NCI-H1694 (cell line): ENCODE data around the gene CACNA1C.

Experiments used
- DNase-seq: peaks from one replicate; lab custom pipeline; 2025; lab: John Stamatoyannopoulos, UW

CACNA1C gene

DNA sequence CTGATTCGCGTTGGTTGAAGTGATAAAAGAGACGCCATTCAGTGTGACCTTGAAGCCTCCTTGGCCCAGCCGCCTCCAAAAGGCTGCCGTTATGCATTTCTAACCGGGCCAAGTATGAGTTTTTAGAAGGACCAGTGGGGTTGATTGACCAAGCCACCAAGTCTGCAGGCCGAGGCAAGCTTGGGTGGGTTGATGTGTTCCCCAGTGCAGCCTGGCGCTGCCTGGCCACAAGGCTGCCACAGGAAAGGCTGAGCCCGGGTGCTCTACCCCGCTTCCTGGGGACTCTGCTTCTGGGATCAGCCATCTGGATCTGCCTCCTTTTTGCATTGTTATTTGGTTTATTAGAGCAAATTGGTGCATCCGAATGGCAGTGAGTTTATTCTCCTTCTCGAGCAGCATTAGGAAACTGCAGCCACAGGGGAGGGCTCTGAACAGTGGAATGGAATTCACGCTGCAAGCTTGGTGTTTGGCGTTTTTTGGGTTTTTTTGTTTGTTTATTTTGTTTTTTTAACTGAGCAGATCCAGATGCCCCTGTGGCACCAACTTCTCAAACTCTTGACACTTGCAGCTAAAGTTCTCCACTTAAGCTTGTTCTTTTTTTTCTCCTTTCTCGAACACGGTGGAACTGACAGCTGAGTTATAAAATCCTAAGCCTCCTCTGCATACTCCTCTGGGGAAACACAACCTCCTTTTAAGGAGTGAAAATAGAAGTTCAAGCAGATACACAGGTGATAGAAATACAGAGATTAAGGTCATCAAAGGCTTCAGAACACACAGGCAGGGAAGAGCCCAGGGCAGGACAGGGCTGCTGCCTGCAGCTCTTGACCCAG lies 596.6 kb downstream of the CACNA1C start:
- no peak for DNase-seq

DNA sequence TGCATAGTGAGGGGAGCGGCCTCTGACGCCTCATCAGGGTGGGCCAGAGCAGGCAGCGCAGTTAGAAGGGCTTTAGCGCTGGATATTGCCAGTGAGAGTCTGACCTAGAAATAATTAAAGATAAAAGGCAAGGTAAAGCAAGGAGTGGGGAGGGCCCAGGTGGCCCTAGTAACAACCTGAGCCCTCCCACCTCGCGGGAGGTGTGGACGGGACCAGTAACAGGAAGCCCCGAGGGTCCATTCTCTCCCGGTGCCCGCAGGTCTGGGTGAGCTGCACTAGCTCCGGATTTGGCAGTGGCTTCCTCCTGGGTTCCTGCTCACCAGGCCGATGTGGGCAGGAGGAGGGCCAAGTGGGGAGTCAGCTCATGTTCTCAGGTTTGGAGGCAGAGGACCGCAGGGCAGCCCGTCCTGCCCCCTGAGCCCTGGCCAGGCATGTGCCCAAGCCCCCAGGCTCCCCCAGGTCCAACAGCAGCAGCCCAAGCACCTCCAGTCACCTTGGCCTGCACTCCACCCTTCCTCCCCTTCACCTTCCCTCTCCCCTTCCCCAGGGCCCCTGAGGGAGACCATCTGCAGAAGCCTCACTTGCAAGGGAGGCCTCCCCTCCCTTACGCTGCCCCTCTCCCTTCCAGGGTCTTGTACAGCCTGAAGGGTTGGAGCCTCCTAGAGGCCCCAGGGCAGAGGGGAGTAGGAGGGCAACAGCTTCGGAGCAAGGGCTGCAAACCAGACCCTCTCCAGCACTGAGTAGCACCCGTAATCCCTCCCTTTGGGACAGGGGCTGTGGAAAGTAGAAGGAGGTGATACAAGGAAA lies 597.7 kb downstream of the CACNA1C start:
- DNase-seq, result no peak

DNA sequence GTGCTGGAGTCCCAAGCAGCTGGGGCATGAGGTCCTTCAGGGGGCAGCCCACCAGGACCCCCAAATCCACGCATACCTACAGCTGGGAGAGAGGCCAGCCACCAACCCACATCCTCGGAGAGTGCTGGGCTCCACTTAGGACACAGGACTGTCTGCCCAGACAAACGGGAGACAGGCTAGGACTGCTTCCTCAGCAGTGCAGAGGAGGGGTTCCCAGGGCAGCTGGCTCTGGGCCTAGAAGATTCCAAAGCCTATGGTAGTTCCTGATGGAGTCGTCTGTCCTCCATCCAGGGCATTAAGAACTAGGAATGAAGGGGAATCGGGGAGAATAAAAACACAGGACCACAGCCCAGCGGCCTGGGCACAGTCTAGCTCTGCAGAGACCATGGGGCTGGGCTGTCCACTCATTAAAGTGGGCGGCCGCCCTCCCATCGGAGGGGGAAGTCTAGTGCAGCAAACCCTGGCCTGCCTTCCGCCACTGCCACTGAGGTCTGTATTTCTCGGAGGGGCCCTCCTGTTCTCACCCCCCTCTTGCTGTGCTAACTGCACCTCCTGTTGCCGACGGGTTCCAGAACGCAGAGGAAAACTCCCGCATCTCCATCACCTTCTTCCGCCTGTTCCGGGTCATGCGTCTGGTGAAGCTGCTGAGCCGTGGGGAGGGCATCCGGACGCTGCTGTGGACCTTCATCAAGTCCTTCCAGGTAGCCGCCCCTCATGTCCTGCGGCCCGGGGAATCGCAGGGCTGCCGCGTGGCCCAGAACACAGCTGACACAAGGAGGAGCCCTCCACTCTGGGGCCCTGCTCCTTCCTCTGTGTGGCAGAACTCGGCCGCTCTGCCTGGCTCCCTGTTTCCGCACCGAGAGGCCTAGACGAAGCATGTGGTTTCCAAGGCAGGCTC lies 598.5 kb downstream of the CACNA1C start:
- no peak for DNase-seq

DNA sequence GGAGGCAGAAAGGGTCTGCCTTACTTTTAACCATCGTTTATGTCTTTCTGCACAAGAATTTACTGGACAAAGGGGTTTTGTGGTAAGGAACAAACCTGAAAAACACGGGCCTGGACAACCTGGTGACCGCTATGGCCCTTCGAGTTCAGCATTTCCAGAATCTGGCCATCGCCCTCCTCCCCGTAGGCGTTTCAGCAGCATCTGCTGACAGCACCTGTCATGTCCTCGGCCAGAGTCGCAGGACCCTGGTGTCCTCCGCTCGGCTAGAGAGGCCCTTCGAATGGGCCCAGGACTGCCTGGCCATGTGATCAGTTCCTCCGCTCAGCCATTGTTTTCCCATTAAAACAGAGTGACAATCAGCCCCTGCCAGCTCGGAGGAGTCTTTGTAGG lies 599.2 kb downstream of the CACNA1C start:
- DNase-seq, result no peak

DNA sequence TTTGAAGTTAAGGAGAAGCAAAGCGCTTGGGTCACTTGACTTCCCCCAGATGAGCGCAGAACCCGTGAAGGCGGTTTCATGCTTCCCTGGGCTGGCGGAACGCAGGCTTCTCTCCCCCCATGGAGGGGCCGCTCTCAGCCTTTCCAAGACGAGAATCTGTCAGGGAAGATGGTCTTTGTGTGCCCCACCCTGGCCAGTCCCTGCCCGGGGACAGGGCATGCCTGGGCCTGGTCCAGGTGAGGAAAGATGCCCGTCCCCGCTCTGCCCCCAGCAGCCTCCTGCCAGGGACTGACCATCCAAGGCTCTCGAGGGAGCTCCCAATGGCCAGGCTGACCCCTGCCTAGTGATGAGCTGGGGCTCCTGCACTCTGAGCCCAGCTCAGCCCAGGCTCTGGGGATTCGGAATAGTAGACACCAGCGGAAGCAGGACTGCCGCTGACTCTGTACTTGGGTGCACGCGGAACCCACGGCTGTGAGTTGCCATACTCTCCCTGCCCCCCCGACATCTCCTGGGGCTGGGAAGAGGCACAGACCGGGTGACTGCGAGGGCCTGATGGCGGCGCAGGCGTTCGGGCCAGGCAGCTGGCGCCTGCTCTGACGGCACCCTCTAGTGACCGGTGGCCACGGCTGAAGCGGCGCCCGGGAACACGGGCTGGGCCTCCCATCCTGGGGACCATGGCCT lies 599.8 kb downstream of the CACNA1C start:
- no peak for DNase-seq

DNA sequence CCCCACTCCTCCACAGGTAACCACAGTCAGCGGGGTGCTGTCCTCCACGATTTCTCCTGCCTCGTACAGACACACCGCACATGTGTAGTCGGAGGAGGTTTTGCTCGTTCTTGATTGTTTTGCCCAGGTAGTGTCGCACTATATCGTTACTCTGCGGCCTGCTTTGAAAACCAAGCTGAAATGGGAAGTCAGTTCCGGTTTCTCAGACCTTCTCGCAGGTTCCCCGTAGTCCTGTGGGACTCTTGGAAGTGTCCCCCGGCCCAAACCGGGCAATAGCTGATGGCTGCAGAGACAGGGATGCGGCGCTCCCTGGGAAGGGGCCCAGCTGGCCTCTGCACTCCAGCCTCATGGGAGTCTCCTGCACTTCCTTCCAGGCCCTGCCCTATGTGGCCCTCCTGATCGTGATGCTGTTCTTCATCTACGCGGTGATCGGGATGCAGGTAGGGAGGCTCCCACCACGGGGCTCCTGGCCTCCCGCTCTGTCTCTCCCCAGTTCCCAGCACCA lies 600.7 kb downstream of the CACNA1C start:
- DNase-seq, result no peak

DNA sequence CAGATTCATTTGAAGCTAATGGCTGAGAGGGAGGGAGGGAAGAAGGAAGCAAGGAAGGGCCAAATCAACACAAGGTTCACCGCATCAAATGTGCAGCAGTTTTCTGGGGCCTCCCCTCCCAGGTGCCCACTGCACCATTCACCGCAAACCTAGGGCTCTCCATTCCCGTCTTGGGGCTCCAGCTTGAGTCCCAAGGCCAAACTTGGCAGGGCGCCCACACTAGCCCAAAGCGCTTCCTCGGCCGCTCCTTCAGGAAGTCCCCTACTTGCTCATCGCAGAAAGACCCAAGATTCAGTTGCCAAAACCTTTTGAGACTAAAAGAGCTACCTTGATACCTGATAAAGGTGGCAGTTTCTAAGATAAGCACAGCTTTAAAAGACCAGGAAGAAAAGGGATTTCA lies 601.5 kb downstream of the CACNA1C start:
- no peak for DNase-seq

DNA sequence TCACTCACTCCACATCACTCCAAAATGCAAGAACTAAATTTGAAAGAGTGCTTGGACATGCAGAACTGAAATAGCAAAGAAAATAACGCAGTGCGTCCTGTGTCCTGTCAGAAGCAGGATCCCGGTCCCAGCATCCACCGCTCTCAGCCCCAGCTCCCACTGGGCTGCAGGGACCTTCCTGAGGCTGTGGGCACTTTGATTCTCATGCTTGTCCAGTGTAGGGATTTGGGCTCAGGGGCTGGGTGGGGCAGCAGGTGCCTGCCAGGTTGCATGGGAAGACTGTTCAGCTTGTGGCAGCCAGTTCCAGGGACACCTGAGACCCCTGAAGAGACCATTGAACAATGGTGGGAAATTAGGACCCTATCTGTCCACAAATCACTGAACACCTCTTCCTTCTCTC lies 602.0 kb downstream of the CACNA1C start:
- no peak for DNase-seq

DNA sequence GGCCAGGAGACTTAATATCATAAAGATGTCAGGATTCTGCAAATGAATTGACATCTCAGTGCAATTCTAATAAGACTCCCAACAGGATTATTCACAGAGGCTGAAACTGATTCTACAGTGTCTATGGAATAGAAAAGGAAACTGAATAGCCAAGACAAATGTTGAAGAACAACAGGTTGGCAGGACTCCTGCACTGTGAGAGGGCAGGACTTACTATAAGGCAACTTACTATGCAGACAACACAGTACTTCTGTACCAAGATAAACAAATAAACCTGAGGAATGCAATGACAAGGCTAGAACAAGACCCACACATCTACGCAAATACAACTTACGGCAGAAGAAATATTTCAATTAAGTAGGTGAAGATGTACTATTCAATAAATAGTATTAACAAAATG lies 609.7 kb downstream of the CACNA1C start:
- no peak for DNase-seq

DNA sequence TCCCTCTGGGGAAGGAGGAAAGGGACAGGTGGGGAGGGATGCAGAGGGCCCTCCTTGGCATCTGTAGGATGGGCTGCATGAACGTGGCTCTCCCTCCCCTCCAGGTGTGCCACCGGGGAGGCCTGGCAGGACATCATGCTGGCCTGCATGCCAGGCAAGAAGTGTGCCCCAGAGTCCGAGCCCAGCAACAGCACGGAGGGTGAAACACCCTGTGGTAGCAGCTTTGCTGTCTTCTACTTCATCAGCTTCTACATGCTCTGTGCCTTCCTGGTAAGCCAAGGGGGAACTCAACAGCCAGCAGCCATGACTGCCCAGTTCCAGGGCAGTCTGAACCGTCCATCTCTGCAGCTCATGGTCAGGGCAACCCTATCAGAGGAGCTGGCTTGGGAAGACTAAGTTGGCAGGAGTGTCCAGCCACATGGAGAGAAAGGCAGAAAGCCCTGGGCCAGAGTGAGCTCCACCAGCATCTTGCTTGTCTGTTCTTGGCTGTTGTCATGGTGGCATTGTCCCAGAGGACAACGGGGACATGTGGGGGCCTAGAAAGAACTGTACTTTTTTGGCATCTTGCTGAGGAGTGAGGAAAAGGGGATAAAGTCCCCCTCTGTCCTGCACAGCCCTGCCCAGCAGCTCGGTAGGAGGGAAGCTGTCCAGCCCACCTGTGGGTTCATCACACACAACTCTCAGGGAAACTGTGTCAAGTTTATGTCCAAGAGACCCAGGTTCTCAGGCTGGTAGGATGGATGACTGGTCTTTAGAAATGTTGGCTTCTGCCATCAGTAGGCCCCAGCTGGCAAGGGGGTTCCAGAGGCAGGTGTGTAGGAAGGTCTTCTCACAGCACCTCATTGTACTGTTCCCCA lies 612.2 kb downstream of the CACNA1C start:
- DNase-seq, result no peak

DNA sequence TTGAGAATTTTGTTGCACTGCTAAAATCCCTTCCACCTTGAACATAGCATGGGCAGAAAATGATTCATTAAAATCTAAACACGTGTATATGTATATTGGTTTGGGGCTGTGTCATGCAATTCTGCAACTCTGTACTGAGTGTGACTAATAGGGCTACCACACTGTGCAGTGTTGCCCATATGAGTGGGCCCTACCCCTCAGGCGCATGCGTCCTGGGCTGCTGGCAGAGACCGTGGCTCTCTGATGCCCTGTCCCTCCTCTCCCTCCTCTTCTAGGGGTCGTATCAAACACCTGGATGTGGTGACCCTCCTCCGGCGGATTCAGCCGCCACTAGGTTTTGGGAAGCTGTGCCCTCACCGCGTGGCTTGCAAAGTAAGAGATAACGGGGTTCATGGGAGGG lies 613.6 kb downstream of the CACNA1C start:
- no peak for DNase-seq

DNA sequence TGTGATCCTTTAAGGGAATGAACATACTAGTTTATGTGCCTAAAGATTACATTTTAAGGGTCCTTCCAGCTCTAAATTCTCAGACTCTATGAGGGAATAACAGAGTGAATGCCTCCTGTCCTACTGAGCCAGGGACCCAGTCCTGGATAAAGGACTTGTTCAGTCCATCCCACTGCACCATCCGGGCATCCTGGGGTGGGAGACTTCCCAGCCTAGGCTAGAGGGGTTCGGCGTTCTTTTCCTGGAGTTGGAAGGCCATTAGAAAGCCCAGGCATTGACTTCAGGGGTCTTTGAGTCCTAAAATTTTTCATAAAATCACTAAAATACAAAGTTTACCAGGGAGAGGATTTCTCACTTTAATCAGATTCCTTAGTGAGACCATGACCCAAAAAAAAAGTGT lies 614.1 kb downstream of the CACNA1C start:
- DNase-seq, result no peak

DNA sequence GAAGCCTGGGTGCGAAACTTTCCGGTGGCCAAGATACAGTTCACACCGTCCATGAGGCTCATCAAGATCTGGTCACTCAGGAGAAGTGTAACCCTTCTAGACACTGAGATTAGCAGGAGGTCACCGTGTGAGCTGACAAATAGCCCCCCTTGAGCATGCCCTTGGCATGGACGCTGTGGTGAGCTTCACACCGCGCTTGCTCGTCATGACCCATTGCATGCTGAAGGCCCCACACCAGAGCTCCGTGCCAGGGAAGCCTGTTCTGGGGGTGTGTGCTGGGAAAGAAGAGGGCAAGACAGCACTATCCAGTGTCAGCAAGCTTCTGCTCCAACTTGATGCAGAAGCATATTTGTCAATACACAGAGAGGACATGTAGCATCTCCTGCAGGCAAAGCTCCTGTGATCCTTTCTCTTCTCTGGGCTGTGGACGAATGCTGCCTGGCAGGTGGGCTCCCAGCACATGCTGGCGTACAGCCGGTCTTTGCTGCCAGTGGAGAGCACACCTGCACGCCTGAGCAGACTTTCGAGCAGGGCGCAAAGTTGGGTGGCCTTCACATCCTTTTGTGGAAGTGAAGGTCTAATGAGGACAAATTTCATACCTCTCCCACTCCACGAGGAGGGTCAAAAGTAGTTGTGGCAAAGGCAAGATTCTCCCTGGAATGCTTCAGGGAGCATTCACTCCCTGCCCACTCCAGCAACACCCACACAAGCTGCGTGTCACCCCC lies 615.1 kb downstream of the CACNA1C start:
- no peak for DNase-seq

DNA sequence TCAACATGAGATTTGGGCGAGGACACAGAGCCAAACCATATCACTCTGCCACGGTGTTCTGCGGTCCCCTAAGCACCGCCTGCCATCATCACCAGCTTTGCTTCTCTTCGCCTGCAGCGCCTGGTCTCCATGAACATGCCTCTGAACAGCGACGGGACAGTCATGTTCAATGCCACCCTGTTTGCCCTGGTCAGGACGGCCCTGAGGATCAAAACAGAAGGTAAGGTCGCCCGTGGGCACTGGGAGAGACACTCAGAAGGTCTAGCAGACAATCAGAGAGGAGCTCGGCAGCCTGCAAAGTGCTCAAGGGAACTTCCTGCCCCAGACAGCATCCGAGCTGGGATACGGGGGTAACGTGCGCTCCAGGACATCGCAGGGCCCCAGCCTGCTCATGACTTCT lies 616.0 kb downstream of the CACNA1C start:
- no peak for DNase-seq

DNA sequence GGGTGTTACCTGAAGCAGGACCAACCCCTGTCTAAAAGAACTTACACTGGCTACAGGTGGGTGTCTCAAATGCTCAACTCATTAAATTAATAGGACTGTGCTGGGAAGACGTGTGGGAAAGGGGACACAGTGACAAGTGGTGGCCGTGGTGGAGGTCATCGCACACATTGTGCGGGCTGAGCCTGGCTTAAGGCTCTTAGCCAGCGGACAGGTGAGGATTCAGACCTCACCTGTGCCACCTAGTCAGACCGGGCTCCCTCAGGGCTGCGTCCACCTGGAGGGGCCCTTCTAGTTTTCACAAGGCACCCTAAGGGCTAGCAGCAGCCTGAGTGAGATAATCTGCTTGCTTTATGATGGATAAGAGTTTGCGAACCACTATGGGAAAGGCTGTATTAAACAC lies 616.8 kb downstream of the CACNA1C start:
- DNase-seq, result no peak

DNA sequence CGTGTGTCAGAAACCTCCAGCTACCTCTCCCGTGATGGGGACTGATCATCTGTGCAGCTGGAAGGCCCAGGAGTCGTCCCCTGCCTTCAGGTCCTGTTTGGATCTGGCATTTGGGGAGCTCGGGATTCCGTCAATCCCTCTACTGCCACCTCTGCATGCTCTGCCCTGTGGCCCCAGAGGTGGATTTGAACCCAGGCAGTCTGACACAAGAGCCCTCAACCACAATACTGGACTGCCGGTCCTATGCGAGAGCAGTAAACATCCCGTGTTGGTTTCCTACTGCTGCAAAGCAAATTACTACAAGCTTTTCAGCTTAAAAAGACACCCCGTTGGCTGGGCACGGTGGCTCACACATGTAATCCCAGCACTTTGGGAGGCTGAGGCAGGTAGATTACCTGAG lies 620.1 kb downstream of the CACNA1C start:
- DNase-seq, result no peak

DNA sequence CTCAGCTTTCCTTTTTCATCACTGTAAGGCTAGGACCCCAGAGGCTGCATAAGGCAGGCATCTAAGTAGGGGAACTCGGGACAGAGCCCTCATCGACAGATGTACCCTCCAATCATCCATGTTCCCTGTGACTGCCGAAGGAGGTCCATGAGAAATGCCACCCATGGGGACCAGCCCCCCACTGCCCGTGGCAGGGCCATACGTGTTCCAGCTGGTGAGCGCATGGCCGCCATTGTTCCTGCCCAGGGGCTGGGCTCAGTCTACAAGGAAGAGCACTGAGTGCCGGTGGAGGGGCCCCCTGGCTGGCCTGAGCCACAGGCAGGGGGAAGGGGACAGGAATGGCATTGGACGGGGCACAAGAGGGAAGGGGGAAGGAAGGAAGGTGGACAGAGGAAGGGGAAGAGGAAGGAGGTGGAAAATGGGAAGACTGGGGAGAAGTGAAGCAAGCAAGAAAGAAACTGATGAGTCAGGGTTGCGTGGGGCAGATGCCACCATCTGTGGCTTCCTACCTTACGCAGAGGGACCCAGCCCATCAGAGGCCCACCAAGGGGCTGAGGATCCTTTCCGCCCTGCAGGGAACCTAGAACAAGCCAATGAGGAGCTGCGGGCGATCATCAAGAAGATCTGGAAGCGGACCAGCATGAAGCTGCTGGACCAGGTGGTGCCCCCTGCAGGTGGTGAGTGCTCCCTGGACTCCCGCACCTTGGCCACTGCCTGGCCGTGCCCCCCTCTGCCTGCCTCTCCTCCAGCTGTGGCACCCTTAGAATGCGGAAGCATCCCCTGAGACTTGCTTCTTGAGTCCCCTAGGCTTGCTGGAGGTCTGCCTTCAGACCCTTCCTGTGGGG lies 621.4 kb downstream of the CACNA1C start:
- DNase-seq, result no peak

DNA sequence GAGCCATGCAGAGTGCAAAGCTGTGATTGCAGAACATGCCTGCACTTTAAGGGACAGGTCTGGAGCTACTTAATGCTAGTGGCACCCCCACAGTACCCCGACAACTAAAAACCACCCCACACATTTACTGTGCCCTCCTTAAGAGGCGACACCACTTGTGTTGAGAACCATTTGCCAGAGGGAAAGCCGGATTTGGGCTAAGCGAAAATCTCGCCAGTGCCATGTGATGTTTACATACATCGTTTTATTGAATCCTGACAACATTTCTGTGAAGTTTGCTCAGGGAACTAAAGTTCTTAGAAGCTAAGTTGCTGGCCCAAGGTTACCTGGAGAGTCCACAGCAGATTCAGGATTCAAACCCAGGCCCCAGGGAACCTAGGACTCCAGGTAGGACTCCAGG lies 623.0 kb downstream of the CACNA1C start:
- no peak for DNase-seq
